Mesodermal cell (in vitro differentiated cells): ENCODE measurements around the gene CDC42SE2.

Experiments used
- H3K27ac ChIP-seq: 2 replicates; pipeline ENCODE4 v1.7.0; 2013; ENCODE audit warnings: mild to moderate bottlenecking, low read depth, low read length, moderate library complexity; ENCODE audit not compliant: severe bottlenecking
- H3K36me3 ChIP-seq: 2 replicates; pipeline ENCODE4 v1.7.1; 2013; ENCODE audit warnings: mild to moderate bottlenecking, low read length, moderate library complexity; ENCODE audit not compliant: control insufficient read depth, insufficient read depth
- H3K4me1 ChIP-seq: one replicate; pipeline ENCODE4 v1.7.1; 2013; ENCODE audit warnings: mild to moderate bottlenecking, low read length; ENCODE audit not compliant: insufficient read depth, control insufficient read depth, poor library complexity, severe bottlenecking
- H3K4me3 ChIP-seq: 2 replicates; pipeline ENCODE4 v1.7.0; 2013; ENCODE audit warnings: low read length, control low read depth, mild to moderate bottlenecking; ENCODE audit not compliant: insufficient read depth, poor library complexity, severe bottlenecking; ENCODE audit errors: extremely low read depth
- H3K9me3 ChIP-seq: 2 replicates; pipeline ENCODE4 v1.7.1; 2013; ENCODE audit warnings: mild to moderate bottlenecking, low read length, moderate library complexity; ENCODE audit not compliant: control insufficient read depth
- WGBS, 2 experiments: methylation state at CpG; one replicate each; pipeline ENCODE4 v1.1.5; 2013; ENCODE audit warnings: missing lambda C conversion rate in 2 of 2; ENCODE audit not compliant: insufficient coverage in 2 of 2; 5-methylcytosine and 5-hydroxymethylcytosine counted together

CDC42SE2 gene

DNA sequence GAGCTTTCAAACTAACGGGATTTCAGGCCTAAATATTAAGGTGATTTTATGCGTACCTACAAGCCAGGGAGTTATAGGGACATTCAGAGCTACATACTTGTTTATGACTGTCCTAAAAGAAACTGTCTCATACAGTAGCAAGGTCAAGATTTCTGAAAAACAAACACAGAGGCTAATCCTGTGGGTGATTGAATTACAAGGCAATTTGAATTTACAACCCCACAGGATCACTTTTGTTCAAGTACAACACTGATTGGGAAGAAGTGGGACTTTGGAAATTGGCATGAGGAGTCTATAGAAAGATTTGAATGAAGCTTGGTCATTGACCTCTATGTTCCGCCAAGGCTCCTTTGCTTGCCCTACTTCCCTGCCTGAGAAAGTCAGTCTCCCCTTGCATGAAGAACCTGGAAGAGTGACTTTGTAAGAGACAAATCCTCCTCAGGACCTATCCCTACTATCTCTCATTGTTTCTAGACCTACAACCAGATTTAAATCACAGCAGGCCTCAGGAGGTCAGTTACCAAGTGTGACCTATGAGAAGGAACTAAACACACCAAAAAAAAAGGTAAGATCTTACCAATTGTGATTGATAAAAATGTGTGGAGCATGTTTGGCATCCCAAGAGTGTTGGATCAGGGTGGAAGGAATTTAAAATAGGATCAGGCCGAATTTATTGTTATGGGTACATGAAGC, 38.4 kb upstream of the CDC42SE2 start:
- Histone ChIP-seq H3K27ac (no peak overlapping the region), H3K36me3 (no peaks in the 10 kb centered on the region), H3K9me3 (no peaks in the 10 kb centered on the region), H3K4me3 (no peak overlapping the region), H3K4me1 (no peaks in the 10 kb centered on the region)
- 81 to 83% methylated on average over 2 to 3 of the region's 4 CpGs for WGBS, 2 experiments

GRCh38 chr5:131226899-131227298, 37.0 kb upstream of the CDC42SE2 start:
- Histone ChIP-seq H3K36me3 (no peaks in the 10 kb centered on the region), H3K4me1 (no peaks in the 10 kb centered on the region), H3K27ac (no peak overlapping the region), H3K9me3 (no peaks in the 10 kb centered on the region), H3K4me3 (no peak overlapping the region)
- WGBS, 2 experiments: 100% methylated on average over 1 of the region's 2 CpGs; no CpG with 5 or more reads in 1 of the 2 experiments

DNA sequence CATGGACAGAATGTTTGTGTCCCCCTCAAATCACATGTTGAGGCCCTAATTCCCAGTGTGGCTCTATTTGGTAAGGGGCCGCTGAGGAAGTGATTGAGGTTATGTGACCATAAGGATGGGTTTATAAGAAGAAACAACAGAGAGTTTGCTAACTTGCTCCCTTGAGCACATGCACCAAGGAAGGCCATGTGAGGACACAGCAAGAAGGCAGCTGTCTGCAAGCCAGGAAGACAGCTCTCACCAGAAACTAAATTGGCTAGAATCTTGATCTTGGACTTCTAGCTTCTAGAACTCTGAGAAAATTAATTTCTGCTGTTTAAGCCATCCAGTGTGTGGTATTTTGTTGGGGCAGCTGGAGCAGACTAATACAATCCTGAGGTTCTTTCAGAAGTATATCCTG, 35.2 kb upstream of the CDC42SE2 start:
- Histone ChIP-seq H3K4me3 (no peak overlapping the region), H3K36me3 (no peaks in the 10 kb centered on the region), H3K9me3 (no peaks in the 10 kb centered on the region), H3K27ac (no peak overlapping the region), H3K4me1 (no peaks in the 10 kb centered on the region)
- 71% methylated on average over 1 of the region's 1 CpG; no CpG with 5 or more reads in 1 of the 2 experiments for whole genome bisulfite sequencing, 2 experiments

- Histone ChIP-seq H3K27ac (no peak overlapping the region), H3K4me3 (no peak overlapping the region), H3K4me1 (no peaks in the 10 kb centered on the region), H3K36me3 (no peaks in the 10 kb centered on the region), H3K9me3 (no peaks in the 10 kb centered on the region)
- WGBS, 2 experiments: 79 to 93% methylated on average over 3 of the region's 4 CpGs
Observed at GRCh38 chr5:131229623-131230022, 34.2 kb upstream of the CDC42SE2 start.

DNA sequence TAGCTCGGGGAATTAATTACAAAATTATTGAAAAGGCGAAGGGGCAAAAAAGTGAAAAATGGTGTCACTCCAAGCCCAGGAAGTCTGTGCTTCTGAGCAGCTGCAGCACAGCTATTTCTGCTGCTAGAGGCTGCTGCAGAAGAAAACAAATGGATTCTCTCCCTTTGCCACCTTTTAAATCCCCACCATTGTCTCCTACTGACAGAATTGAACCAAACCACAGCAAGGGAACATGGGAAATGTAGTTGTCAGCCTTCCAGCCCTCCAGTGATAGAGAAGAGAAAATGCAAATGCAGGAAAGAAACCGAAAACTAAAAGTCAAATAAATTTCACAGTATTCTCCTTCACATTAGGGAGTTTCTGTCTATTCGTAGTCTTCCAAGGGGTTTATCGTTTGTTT, 33.4 kb upstream of the CDC42SE2 start:
- H3K36me3 ChIP-seq: no peaks in the 10 kb centered on the region
- H3K4me1 ChIP-seq: no peaks in the 10 kb centered on the region
- H3K9me3 ChIP-seq: no peaks in the 10 kb centered on the region
- no peak overlapping the region for H3K27ac ChIP-seq
- 73 to 100% methylated on average over 1 to 3 of the region's 5 CpGs for WGBS, 2 experiments
- no peak overlapping the region for H3K4me3 ChIP-seq

- WGBS, 2 experiments: no CpG with 5 or more reads among the region's 1 CpG
- no peaks in the 10 kb centered on the region for H3K9me3 ChIP-seq
- no peak overlapping the region for H3K27ac ChIP-seq
- H3K4me3 ChIP-seq: no peak overlapping the region
- H3K36me3 ChIP-seq: no peaks in the 10 kb centered on the region
- H3K4me1 ChIP-seq: no peaks in the 10 kb centered on the region
Observed at GRCh38 chr5:131239686-131240085, 24.2 kb upstream of the CDC42SE2 start.

GRCh38 chr5:131242728-131243255, 21.1 kb upstream of the CDC42SE2 start:
- no peak overlapping the region for H3K4me3 ChIP-seq
- no peaks in the 10 kb centered on the region for H3K9me3 ChIP-seq
- no peaks in the 10 kb centered on the region for H3K4me1 ChIP-seq
- H3K27ac ChIP-seq: no peak overlapping the region
- no peaks in the 10 kb centered on the region for H3K36me3 ChIP-seq

GRCh38 chr5:131245312-131245711, 18.5 kb upstream of the CDC42SE2 start:
- no peak overlapping the region for H3K4me3 ChIP-seq

GRCh38 chr5:131245948-131246347, 17.9 kb upstream of the CDC42SE2 start:
- 100% methylated on average over 2 of the region's 2 CpGs; no CpG with 5 or more reads in 1 of the 2 experiments for WGBS, 2 experiments
- no peaks in the 10 kb centered on the region for H3K4me1 ChIP-seq

More at GRCh38 chr5:131245312-131245711, 18.5 kb upstream of the CDC42SE2 start:
- H3K4me1 ChIP-seq: no peaks in the 10 kb centered on the region
- H3K27ac ChIP-seq: no peak overlapping the region
- no peaks in the 10 kb centered on the region for H3K36me3 ChIP-seq
- no peaks in the 10 kb centered on the region for H3K9me3 ChIP-seq

DNA sequence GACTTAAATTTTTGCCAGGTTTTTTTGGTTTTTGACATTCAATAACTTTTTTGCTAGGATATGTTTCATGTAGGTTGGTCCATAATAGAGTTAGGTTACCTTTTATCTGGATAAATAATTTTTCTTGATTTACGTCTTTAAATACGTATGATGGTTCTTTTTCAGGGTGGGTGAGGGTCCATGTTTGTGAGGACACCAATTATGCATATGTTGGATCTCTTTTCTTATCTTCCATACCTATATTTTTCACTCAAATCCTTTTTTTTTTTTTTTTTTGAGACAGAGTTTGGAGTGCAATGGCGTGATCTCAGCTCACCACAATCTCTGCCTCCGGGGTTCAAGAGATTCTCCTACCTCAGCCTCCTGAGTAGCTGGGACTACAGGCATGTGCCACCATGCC, 17.3 kb upstream of the CDC42SE2 start:
- no peaks in the 10 kb centered on the region for H3K4me1 ChIP-seq
- H3K36me3 ChIP-seq: no peaks in the 10 kb centered on the region
- no peaks in the 10 kb centered on the region for H3K9me3 ChIP-seq
- no peak overlapping the region for H3K4me3 ChIP-seq
- no peak overlapping the region for H3K27ac ChIP-seq
- 100% methylated on average over 1 of the region's 4 CpGs; no CpG with 5 or more reads in 1 of the 2 experiments for WGBS, 2 experiments

More at GRCh38 chr5:131245948-131246347, 17.9 kb upstream of the CDC42SE2 start:
- Histone ChIP-seq H3K36me3 (no peaks in the 10 kb centered on the region), H3K4me3 (no peak overlapping the region), H3K27ac (no peak overlapping the region), H3K9me3 (no peaks in the 10 kb centered on the region)

DNA sequence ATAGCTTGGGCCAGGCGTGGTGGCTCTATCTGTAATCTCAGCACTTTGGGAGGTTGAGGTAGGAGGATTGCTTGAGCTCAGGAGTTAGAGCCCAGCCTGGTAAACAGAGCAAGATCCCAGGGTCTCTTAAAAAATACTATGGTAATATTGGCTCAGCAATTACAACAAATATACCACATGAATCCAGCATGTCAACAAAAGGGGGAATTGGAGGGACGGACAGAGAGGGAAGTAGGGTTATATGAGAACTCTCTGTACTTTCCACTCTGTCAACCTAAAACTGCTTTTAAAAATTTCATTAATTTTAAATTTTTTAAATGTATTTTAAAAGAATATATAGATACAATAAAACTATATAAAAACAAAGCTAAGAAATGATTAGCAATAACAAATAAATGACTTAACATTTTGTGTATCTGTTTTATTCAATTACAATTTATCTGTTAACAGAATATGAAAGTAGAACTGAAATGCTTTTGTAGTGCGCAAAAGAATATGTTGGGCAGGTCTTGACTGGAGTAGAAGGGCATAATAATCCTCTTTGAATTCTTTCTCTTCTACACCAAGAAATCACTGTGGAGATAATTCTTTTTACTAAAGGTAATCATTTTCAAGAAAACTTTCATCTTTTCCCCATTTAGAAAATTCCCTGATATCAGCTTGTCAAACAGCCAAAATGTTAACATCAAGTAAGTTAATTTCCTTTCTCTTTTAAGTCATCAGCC, 12.9 kb upstream of the CDC42SE2 start:
- WGBS, 2 experiments: 80% methylated on average over 1 of the region's 3 CpGs; no CpG with 5 or more reads in 1 of the 2 experiments
- no peaks in the 10 kb centered on the region for H3K36me3 ChIP-seq
- no peaks in the 10 kb centered on the region for H3K4me1 ChIP-seq
- H3K27ac ChIP-seq: no peak overlapping the region
- H3K4me3 ChIP-seq: no peak overlapping the region
- H3K9me3 ChIP-seq: no peaks in the 10 kb centered on the region
